HEK293T (cell line): ENCODE measurements around the gene MT1HL1.
"Not testable (repeated sequence)": the region's sequence is repeated elsewhere in the genome, so short reads cannot be mapped to it uniquely, and the experiment has no call there.

Experiments used
- BHLHE40 ChIP-seq: fragments of 450-650 bp; IDR thresholded peaks from 2 replicates; pipeline ENCODE4 v1.6.1; 2016; ENCODE audit warnings: mild to moderate bottlenecking, moderate library complexity, borderline replicate concordance
- ELF4 ChIP-seq: fragments of 450-650 bp; IDR thresholded peaks from 2 replicates; pipeline ENCODE4 v1.6.1; 2017; ENCODE audit warnings: antibody characterized with exemption
- FOXA1 ChIP-seq: fragments of 450-650 bp; IDR thresholded peaks from 2 replicates; pipeline ENCODE4 v1.6.1; 2016; ENCODE audit warnings: mild to moderate bottlenecking
- FOXK2 ChIP-seq: fragments of 450-650 bp; IDR thresholded peaks from 2 replicates; pipeline ENCODE4 v1.6.1; 2016; ENCODE audit warnings: mild to moderate bottlenecking
- HDGF ChIP-seq: fragments of 450-650 bp; IDR thresholded peaks from 2 replicates; pipeline ENCODE4 v1.6.1; 2017; ENCODE audit warnings: antibody characterized with exemption, borderline replicate concordance

GRCh38 chr1:236981431-236981830 is 22.8 kb downstream of the MT1HL1 start:
- not testable (repeated sequence) for TF ChIP-seq BHLHE40, HDGF, FOXA1, FOXK2, ELF4
